Measurements from ENCODE around the gene SAXO2. TPM values are rescaled to one million over a fixed set of nuclear protein-coding genes. Genes with fewer than 3 reads are reported as not detected.
"Not testable (repeated sequence)": the region's sequence is repeated elsewhere in the genome, so short reads cannot be mapped to it uniquely, and the experiment has no call there.

The SAXO2 gene
- total RNA-seq, 1 donor from 2014 or later = 6.0 TPM

DNA sequence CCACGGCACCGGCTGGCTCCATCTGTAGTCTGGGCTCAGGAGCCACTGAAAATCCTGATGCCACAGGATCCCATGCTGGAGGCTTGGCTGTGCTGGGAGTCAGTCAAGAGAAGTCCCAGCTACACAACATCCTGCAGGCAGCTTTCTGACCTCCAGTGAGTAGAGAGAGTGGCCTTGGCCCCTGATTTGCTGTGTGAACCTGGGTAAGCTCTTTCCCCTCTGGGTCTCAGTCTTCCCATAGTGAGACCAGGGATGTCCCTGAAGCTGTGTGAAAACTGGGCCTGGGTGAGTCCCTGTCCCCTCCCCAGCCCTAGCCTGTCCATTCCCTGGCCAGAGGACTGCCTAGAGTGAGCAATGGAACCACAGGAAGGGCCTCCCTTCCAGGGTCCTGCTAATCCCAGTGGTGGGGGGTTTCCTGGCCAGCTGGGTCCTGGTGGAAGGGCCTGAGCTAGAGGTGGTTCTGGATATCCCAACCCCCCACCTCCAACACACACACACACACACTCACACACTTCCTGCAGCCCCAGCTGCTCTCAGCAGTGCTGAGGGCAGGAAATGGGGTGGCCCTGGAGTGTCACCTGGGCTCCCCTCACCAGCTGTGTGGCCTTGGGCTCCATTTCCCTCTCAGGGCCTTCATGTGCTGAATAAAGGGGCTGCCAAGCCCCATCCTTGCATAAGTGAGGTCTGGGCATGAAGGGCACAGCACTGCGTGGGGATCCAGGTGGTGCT lies 69.1 kb downstream of the SAXO2 start:
- not testable (repeated sequence) for H3K27ac Mint-ChIP-seq; H3K9me3 Mint-ChIP-seq (ENCODE audit: low read depth); H3K36me3 Mint-ChIP-seq (ENCODE audit: insufficient read depth); DNase-seq (ENCODE audit: low spot score, unreplicated experiment); H3K27me3 Mint-ChIP-seq; H3K4me3 Mint-ChIP-seq (ENCODE audit: low read depth); H3K4me1 Mint-ChIP-seq (ENCODE audit: low read depth)

DNA sequence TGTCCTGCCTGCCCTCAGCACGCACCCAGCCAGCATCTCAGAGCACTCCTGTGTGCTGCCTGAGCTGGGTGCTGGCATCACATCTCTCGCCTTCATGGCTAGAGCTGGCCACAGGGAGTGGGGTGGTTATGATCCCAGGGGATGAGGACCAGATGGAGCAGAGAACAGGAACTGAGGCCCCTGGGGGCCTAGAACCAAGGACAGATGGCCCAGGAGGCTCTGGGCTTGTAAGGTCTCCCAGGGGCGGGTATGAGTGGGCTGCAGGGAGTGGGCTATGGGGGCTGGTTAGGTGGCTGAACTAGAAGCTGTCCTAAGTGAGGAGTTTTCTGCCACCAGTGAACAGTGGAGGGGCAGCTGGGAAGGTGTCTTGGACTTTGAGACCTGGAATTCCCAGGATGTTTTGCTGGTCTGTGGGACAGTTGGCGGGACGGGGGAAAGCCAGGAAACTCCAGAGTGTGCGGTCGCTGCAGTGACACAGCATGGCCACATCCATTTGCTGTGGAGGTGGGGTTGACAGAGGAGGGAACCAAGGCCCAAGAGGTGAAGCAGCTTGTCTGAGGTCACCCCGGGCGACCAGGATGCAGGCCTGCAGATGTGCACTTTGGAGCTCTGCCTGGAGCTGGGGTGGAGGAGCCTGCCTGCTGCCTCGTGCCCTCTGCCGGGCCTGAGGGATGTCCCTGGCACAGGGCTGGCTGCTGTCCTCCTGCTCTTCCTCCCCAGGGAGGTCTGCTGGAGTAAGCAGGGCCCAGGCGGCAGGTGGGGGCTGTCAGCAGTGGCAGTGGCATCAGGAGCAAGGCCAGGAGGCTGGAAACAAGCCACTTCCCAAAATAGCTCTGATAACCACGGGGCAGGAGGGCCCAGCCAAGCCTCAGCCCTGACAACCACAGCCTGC lies 70.3 kb downstream of the SAXO2 start:
- not testable (repeated sequence) for DNase-seq (ENCODE audit: low spot score, unreplicated experiment); H3K4me3 Mint-ChIP-seq (ENCODE audit: low read depth); H3K4me1 Mint-ChIP-seq (ENCODE audit: low read depth); H3K36me3 Mint-ChIP-seq (ENCODE audit: insufficient read depth); H3K27me3 Mint-ChIP-seq; H3K27ac Mint-ChIP-seq; H3K9me3 Mint-ChIP-seq (ENCODE audit: low read depth)

DNA sequence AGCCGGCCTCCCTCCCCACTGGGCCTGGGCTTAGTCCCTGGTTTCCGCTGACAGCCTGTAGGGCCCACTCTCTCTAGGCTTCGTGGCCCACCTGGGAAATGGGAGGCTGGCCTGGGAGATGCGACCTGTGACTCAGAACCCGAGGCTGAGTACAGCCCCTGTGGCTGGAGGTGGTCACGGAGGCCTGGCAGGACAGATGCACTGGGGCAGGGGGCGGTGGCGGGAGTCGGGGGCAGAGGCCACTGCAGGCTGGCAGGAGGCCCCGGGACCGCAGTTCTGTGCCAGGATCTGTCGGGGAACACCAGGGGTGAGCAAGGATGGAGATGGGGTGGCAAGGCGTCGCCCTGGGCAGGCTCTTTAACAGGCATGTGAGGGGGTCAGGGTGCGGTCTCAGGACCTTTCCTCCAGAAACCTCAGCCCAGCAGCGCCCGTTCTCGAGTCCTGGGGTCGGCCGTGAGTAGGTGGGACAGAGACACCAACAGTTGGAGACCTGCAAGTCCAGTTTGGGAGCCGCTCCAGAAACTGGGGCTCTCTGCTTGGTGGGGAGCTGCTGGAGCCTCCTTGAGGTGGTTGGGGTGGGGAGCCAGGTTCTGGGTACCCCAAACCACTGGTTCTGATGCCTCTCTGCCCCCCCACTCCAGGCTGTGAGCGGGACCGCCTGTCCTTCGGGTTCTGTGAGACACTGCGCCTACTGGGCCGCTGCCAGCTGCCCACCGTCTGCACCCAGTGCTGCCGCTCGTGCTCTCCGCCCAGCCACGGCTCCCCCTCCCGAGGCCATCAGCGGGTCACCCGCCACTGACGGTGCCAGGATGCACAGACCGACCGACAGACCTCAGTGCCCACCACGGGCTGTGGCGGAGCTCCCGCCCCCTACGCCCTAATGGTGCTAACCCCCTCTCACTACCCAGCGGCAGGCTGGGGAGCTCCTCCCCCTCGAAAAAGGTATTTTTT lies 71.3 kb downstream of the SAXO2 start:
- H3K27me3 Mint-ChIP-seq; DNase-seq (ENCODE audit: low spot score, unreplicated experiment): not testable (repeated sequence)

More for the DNA sequence above, 71.3 kb downstream of the SAXO2 start:
- H3K4me3 Mint-ChIP-seq (ENCODE audit: low read depth); H3K4me1 Mint-ChIP-seq (ENCODE audit: low read depth); H3K9me3 Mint-ChIP-seq (ENCODE audit: low read depth); H3K36me3 Mint-ChIP-seq (ENCODE audit: insufficient read depth); H3K27ac Mint-ChIP-seq: not testable (repeated sequence)

Other genes with a start within 250 kb of the SAXO2 start
- 21.9 and 22.4 TPM in 2 replicates for gene MEX3B, start 216.8 kb upstream of the SAXO2 start, total RNA-seq
- 30.3 and 31.1 TPM in 2 replicates for gene EFL1, start 84 bp upstream of the SAXO2 start, total RNA-seq
- gene GOLGA6L10, start 86.7 kb downstream of the SAXO2 start, total RNA-seq = 8.7 and 9.5 TPM in 2 replicates
- 13.2 and 13.3 TPM in 2 replicates for gene GOLGA6L9, start 167.0 kb downstream of the SAXO2 start, total RNA-seq

Data from progenitor cell of endocrine pancreas (in vitro differentiated cells).